H9 (cell line): ENCODE measurements around the gene NSRP1. TPM values are rescaled to one million over a fixed set of nuclear protein-coding genes. Genes with fewer than 3 reads are reported as not detected.

Experiments used
- DNase-seq: peaks from one replicate; pipeline ENCODE4 v3.0.0-alpha.2; 2017
- H2AFZ ChIP-seq: one replicate; pipeline ENCODE4 v1.6.1; 2013; ENCODE audit warnings: mild to moderate bottlenecking, low read length, control low read depth, moderate library complexity
- H2AK5ac ChIP-seq: 2 replicates; pipeline ENCODE4 v1.6.1; 2013; ENCODE audit warnings: low read length, control low read depth, mixed read lengths; ENCODE audit not compliant: insufficient read length
- H2BK120ac ChIP-seq: one replicate; pipeline ENCODE4 v1.6.1; 2013; ENCODE audit warnings: low read depth, mild to moderate bottlenecking, low read length, control low read depth, inconsistent platforms; ENCODE audit not compliant: poor library complexity, severe bottlenecking
- H2BK12ac ChIP-seq: 2 replicates; pipeline ENCODE4 v1.6.1; 2013; ENCODE audit warnings: low read length, control low read depth, mixed read lengths, low read depth; ENCODE audit not compliant: insufficient read length
- H2BK15ac ChIP-seq: 2 replicates; pipeline ENCODE4 v1.6.1; 2013; ENCODE audit warnings: low read depth, low read length, control low read depth
- H2BK20ac ChIP-seq: one replicate; pipeline ENCODE4 v1.6.1; 2013; ENCODE audit warnings: low read depth, mild to moderate bottlenecking, low read length, control low read depth, inconsistent platforms; ENCODE audit not compliant: poor library complexity, severe bottlenecking
- H2BK5ac ChIP-seq: 2 replicates; pipeline ENCODE4 v1.6.1; 2013; ENCODE audit warnings: low read length, control low read depth, mixed read lengths; ENCODE audit not compliant: insufficient read length
- H3K14ac ChIP-seq: 2 replicates; pipeline ENCODE4 v1.6.1; 2013; ENCODE audit warnings: low read length, control low read depth; ENCODE audit not compliant: insufficient read depth
- H3K18ac ChIP-seq: 2 replicates; pipeline ENCODE4 v1.6.1; 2013; ENCODE audit warnings: low read depth, mild to moderate bottlenecking, mixed read lengths, low read length, control low read depth; ENCODE audit not compliant: insufficient read length
- H3K23ac ChIP-seq: 2 replicates; pipeline ENCODE4 v1.6.1; 2013; ENCODE audit warnings: low read length, control low read depth, mixed read lengths, low read depth; ENCODE audit not compliant: insufficient read length
- H3K23me2 ChIP-seq: 2 replicates; pipeline ENCODE4 v1.6.1; 2013; ENCODE audit warnings: low read depth, mild to moderate bottlenecking, mixed read lengths, low read length, control low read depth; ENCODE audit not compliant: insufficient read length, poor library complexity, severe bottlenecking
- H3K27ac ChIP-seq: 2 replicates; pipeline ENCODE4 v1.5.1; 2013; ENCODE audit warnings: low read length, control low read depth, mixed read lengths, low read depth; ENCODE audit not compliant: insufficient read length
- H3K27me3 ChIP-seq: 2 replicates; pipeline ENCODE4 v1.6.1; 2013; ENCODE audit warnings: low read length, control low read depth, inconsistent platforms; ENCODE audit not compliant: insufficient read depth
- H3K4ac ChIP-seq: 2 replicates; pipeline ENCODE4 v1.6.1; 2013; ENCODE audit warnings: low read depth, mild to moderate bottlenecking, control low read depth, inconsistent platforms, low read length, moderate library complexity
- H3K4me1 ChIP-seq: 2 replicates; pipeline ENCODE4 v1.6.1; 2013; ENCODE audit warnings: low read length, control low read depth, inconsistent platforms; ENCODE audit not compliant: insufficient read depth
- H3K4me2 ChIP-seq: 2 replicates; pipeline ENCODE4 v1.6.1; 2013; ENCODE audit warnings: low read length, control low read depth, mixed read lengths; ENCODE audit not compliant: insufficient read length, insufficient read depth
- H3K56ac ChIP-seq: 2 replicates; pipeline ENCODE4 v1.6.1; 2013; ENCODE audit warnings: low read depth, mild to moderate bottlenecking, mixed read lengths, low read length, control low read depth; ENCODE audit not compliant: insufficient read length
- H3K79me1 ChIP-seq: 2 replicates; pipeline ENCODE4 v1.6.1; 2013; ENCODE audit warnings: low read depth, mild to moderate bottlenecking, moderate library complexity, low read length, control low read depth, inconsistent platforms; ENCODE audit not compliant: insufficient read depth, poor library complexity, severe bottlenecking
- H3K79me2 ChIP-seq: 2 replicates; pipeline ENCODE4 v1.6.1; 2013; ENCODE audit warnings: low read length, control low read depth, inconsistent platforms; ENCODE audit not compliant: insufficient read depth
- H3K9ac ChIP-seq: 2 replicates; pipeline ENCODE4 v1.6.1; 2013; ENCODE audit warnings: low read length, control low read depth, mixed read lengths; ENCODE audit not compliant: insufficient read length; ENCODE audit errors: extremely low read depth
- H3K9me3 ChIP-seq: one replicate; pipeline ENCODE4 v1.6.1; 2013; ENCODE audit warnings: low read depth, low read length, inconsistent platforms; ENCODE audit not compliant: control insufficient read depth
- H3T11ph ChIP-seq: one replicate; pipeline ENCODE4 v1.6.1; 2013; ENCODE audit warnings: mild to moderate bottlenecking, low read length, control low read depth, inconsistent platforms
- H4K20me1 ChIP-seq: one replicate; pipeline ENCODE4 v1.6.1; 2013; ENCODE audit not compliant: control insufficient read depth, insufficient read length, insufficient read depth
- H4K5ac ChIP-seq: 2 replicates; pipeline ENCODE4 v1.6.1; 2013; ENCODE audit warnings: low read depth, mild to moderate bottlenecking, mixed read lengths, low read length, control low read depth; ENCODE audit not compliant: insufficient read length
- H4K8ac ChIP-seq: replicated peaks from 2 replicates; pipeline ENCODE4 v1.6.1; 2013; ENCODE audit warnings: low read length, control low read depth, mixed read lengths, low read depth; ENCODE audit not compliant: insufficient read length
- H4K91ac ChIP-seq: 2 replicates; pipeline ENCODE4 v1.6.1; 2013; ENCODE audit warnings: low read depth, mild to moderate bottlenecking, moderate library complexity, mixed read lengths, low read length, control low read depth; ENCODE audit not compliant: insufficient read length
- H3K27ac Mint-ChIP-seq, 3 experiments: 2 replicates in 2 of 3; 3 replicates in 1 of 3; pipeline ENCODE4 v1.8.0; 2020 to 2021; ENCODE audit warnings: mixed read lengths in 3 of 3, mild to moderate bottlenecking in 1 of 3, moderate library complexity in 1 of 3
- H3K27me3 Mint-ChIP-seq: 2 replicates; pipeline ENCODE4 v1.8.0; 2021; ENCODE audit warnings: low read depth, mild to moderate bottlenecking, moderate library complexity, mixed read lengths
- H3K36me3 Mint-ChIP-seq, 3 experiments: 2 replicates in 2 of 3; 3 replicates in 1 of 3; pipeline ENCODE4 v1.8.0; 2020 to 2021; ENCODE audit warnings: low read depth in 3 of 3, mixed read lengths in 3 of 3; ENCODE audit not compliant: insufficient read depth in 1 of 3
- H3K4me1 Mint-ChIP-seq, 2 experiments: 2 replicates each; pipeline ENCODE4 v1.8.0; 2020; ENCODE audit warnings: mixed read lengths in 2 of 2
- H3K4me3 Mint-ChIP-seq, 2 experiments: 2 replicates in 1 of 2; 3 replicates in 1 of 2; pipeline ENCODE4 v1.8.0; 2020 to 2021; ENCODE audit warnings: mild to moderate bottlenecking in 2 of 2, mixed read lengths in 2 of 2, moderate library complexity in 1 of 2
- H3K9me3 Mint-ChIP-seq, 2 experiments: 2 replicates in 1 of 2; 3 replicates in 1 of 2; pipeline ENCODE4 v1.8.0; 2020; ENCODE audit warnings: mild to moderate bottlenecking in 2 of 2, mixed read lengths in 2 of 2, moderate library complexity in 1 of 2
- CTCF ChIP-seq: fragments of 200-600 bp; sonication (generic); conservative IDR thresholded peaks from 3 replicates; pipeline ENCODE4 v1.8.0; 2021; ENCODE audit warnings: antibody characterized with exemption, mild to moderate bottlenecking
- WGBS: extraction: QIAGEN DNeasy Blood & Tissue Kit; methylation state at CpG from one replicate; pipeline ENCODE4 v1.1.7; 2013; ENCODE audit warnings: missing lambda C conversion rate, low lambda C conversion rate, mixed read lengths; ENCODE audit not compliant: insufficient read length; ENCODE audit errors: extremely low coverage; 5-methylcytosine and 5-hydroxymethylcytosine counted together
- total RNA-seq: library from RNA; stranded (reverse); gene quantifications from 2 replicates; pipeline ENCODE4 v1.2.1, GENCODE V29; 2021

The NSRP1 gene
- total RNA-seq, 1 experiment from 2014 or later, result 33.3 TPM

- WGBS, result no CpG with 5 or more reads among the region's 5 CpGs
- H3K23ac ChIP-seq, result no peak overlapping the region
- no peak overlapping the region for H4K91ac ChIP-seq
- no peak overlapping the region for H3K4me3 Mint-ChIP-seq
- no peak overlapping the region for H2AK5ac ChIP-seq
- no peak overlapping the region for H4K8ac ChIP-seq
- DNase-seq, result no peak
- no peak overlapping the region for H2BK5ac ChIP-seq
- peaks cover 12% of the 10 kb centered on the region for H3K27me3 Mint-ChIP-seq
- H3K79me1 ChIP-seq, result no peaks in the 10 kb centered on the region
- H3K27ac ChIP-seq, result no peak overlapping the region
- no peak overlapping the region for H3K4me2 ChIP-seq
- H4K5ac ChIP-seq, result no peak overlapping the region
- H2BK20ac ChIP-seq, result no peak overlapping the region
- H4K20me1 ChIP-seq, result no peaks in the 10 kb centered on the region
- no peak overlapping the region; a peak in 1 of 7 replicates for H3K27ac Mint-ChIP-seq
- H3T11ph ChIP-seq, result no peak overlapping the region
- TF ChIP-seq CTCF, result no peak
- H3K4me1 Mint-ChIP-seq, result no peaks in the 10 kb centered on the region
- no peak overlapping the region for H3K18ac ChIP-seq
- H3K4me1 ChIP-seq, result no peaks in the 10 kb centered on the region
- H3K23me2 ChIP-seq, result no peaks in the 10 kb centered on the region
- H3K56ac ChIP-seq, result no peak overlapping the region
- H3K36me3 Mint-ChIP-seq, result no peaks in the 10 kb centered on the region
- no peak overlapping the region for H2AFZ ChIP-seq
- no peaks in the 10 kb centered on the region for H3K9me3 ChIP-seq
- H3K27me3 ChIP-seq, result no peaks in the 10 kb centered on the region
- H3K9me3 Mint-ChIP-seq, result peaks cover 0 to 3% of the 10 kb centered on the region in 2 experiments; a peak in 1 of 5 replicates
- no peak overlapping the region for H3K4ac ChIP-seq
- H3K79me2 ChIP-seq, result no peaks in the 10 kb centered on the region
- no peak overlapping the region for H3K14ac ChIP-seq
- H2BK120ac ChIP-seq, result no peak overlapping the region
- H3K9ac ChIP-seq, result no peak overlapping the region
- H2BK12ac ChIP-seq, result no peak overlapping the region
- no peak overlapping the region for H2BK15ac ChIP-seq
These were observed 33.8 kb upstream of the NSRP1 start for GRCh38 chr17:30082773-30083172.
